CD1c-positive myeloid dendritic cell (primary cell): Measurements from ENCODE around the gene ARID4B.

Experiments
- DNase-seq: peaks from one replicate; pipeline ENCODE4 v3.0.0-alpha.2; 2016; ENCODE audit errors: extremely low spot score

ARID4B gene

DNA sequence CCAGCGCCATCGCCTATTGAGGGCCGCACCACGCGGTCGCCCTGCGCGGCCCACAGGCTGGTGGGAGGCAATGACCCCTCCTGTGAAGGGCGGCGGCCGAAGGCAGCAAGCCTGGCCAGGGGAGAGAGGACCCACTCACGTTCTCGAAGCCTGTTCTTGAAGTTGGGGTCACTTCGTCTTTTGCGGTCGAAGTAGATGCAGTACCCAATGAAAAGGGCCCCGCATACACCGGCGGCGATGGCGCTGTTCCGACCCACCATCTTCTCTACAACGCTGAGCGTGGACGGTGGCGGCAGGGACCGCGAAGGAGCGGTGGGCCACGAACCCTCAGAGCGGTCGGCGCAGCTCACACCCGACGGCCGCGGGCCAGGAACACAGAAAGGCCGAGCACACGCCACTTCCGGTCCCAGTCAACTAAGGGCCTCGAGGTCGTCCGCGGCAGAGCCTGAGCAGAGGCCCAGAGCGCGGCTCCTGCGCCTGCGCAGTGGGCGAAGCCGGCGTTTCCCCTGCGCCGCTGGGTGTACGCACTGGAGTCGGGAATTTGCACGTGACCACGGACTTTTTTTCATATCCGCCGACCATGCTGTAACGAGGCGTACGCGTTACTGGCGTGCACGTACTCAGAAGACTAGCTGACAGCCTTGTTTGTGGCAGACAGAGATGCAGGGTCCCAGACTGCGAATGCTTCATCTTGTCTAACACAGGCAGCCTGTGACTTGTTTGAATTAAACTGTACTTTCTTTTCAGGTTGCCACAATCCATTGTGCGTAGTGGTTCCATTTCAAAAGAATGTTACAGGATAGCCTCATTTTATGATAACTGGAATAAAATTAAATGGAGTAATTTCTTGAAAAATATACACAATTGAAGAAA lies 199.3 kb downstream of the ARID4B start, which contains the start of gene TOMM20:
Gene TOMM20 (minus strand): TSS at position 382 of the 873 bp plus-strand sequence. CDS start 122 bp downstream, at position 260.
- DNase-seq: peak; percentile 99

DNA sequence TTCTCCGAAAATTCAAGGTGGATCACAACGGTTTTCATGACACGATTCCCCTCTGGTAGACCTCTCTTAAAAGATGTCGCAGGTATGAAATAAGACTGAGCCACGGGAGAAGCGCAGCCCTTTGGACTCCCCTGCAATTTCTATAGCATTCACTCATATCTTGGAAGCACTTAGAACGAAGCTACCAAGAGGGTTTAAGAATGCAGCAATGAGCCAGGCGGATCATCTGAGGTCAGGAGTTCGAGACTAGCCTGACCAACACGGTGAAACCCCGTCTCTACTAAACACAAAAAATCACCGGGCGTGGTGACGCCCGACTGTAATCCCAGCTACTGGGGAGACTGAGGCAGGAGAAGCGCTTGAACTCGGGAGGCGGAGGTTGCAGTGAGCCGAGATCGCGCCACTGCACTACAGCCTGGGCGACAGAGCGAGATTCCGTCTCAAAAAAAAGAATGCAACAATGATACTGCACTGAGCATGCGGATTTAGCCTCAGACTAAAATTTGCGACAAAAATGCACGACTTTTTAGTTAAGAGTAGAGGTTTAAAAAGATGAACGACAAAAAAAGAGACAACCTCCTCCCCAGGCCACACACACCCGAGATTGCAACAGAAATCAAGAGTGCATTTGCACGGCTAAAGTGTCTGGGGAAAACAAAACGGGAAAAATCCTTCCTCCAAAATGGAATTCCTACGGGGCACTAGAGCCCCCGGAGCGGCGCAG lies 200.1 kb downstream of the ARID4B start:
- DNase-seq: no peak

DNA sequence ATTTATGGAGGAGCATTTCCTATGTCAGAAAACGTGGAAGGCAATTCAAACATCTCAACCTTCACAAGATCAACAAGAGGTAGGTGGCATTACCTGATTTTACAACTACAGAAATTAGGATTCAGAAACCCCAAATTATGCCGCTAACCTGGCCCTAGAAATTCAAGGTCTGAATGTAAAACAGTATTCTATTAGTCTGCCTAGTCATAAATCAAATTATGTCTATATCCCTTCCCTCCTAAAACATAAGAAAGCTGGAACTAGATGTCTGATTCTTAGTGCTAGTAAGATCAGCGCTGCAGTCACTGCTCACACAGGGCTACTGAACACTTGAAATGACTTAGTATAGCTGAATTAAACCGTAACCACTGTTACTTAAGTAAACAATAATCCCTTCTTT lies 200.8 kb downstream of the ARID4B start:
- DNase-seq: no peak

DNA sequence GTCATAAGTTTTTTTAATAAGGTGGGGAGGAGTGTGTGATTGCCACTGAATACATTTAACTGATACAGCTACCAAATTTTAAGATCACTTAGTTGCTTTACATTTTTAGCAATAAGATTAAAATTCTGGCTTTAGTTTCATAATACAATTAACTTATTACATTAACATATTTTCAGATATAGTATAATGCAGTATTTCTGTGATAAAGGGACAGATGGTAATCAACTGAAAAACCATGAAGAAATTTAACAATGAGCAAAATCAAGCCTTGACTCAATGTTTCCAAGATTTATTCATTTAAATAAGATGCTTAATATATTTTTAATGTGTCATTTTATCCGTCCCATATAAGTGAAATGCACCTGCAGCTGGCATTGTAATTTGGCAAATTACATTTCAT lies 203.3 kb downstream of the ARID4B start:
- no peak for DNase-seq

DNA sequence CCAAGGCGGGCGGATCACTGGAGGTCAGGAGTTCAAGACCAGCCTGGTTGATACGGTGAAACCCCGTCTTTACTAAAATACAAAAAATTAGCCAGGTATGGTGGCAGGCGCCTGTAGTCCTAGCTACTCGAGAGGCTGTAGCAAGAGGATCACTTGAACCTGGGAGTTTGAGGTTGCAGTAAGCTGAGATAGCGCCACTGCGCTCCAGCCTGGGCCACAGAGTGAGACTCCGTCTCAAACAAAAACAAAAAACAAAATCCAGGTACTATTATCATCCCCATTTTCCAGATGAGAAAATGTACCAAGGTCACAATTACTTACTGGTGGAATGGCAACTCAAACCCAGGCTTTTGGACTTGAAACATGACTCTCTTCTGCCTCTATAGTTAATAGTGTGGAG lies 203.9 kb downstream of the ARID4B start:
- no peak for DNase-seq

DNA sequence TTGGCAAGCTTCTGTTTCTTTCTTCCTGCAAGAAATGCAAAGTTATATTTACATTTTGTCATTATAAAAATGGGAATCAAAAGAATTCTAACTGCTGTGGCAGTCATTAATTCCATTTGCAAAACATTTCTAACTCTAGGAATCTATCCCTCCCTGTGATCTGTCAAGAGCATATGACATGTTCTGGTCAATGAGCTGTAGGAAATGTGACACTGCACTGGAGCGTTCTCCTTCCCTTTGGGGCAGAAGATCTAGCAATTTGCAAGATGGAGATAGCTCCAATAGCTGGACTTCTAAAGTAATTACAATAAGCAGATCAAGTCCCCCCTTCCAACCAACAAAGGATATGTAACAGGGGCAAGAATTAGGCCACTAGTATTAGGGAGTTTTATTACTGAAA lies 205.6 kb downstream of the ARID4B start:
- no peak for DNase-seq
